Stimulated activated naive CD4-positive, alpha-beta T cell treated with Interleukin-2 at 50 U/mL for 16 hours (primary cell): ENCODE results near the gene MINK1.
"Not testable (repeated sequence)": the region's sequence is repeated elsewhere in the genome, so short reads cannot be mapped to it uniquely, and the experiment has no call there.

Experiments used
- DNase-seq: peaks from one replicate; lab custom pipeline; 2025; lab: John Stamatoyannopoulos, UW

MINK1 gene

GRCh38 chr17:4899341-4900230 lies 66.4 kb downstream of the MINK1 start, which contains the start of gene C17orf107:
Gene C17orf107, plus strand, starts transcription at chr17:4899536. Its CDS starts 227 bp downstream, at chr17:4899763.
- peak; percentile 94 for DNase-seq

- DNase-seq = peak; percentile 40
Observed at GRCh38 chr17:4900231-4901107, 67.3 kb downstream of the MINK1 start.

GRCh38 chr17:4901108-4901647 lies 68.0 kb downstream of the MINK1 start:
- DNase-seq = no peak

DNA sequence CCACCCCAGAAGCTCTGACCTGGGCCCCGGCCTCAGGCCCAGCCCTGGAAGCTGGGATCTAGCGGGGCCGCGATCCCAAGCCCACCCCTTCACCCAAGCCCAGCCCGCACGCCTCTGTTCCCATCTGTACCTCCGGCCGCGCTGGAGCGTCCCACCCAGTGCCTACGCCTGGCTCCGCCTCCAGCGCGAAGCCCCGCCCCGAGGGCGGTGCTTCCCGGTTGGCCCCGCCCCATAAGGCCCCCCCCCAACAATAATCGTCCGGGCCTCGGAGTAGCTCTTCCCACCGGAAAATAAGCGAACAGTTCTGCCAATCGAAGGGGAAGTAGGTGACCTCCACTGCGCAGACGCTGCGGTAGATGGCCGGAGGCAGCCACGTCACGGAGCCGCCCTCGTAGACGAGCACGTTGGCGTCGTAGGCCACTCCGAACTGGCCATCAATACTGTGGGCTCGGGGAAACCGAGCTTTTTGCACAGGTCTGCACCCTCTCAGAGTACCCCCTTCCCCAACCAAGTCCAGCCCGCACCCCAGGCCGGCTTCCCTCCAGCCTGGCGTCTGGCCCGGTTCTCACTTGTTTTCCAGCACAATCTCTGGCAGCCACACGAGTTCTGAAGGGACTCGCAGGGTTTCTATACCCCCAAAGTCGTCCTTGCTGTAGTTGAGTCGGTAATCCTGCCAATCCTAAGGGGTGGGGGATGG lies 68.7 kb downstream of the MINK1 start:
- no peak for DNase-seq

GRCh38 chr17:4902540-4902939 lies 69.4 kb downstream of the MINK1 start:
- no peak for DNase-seq

DNA sequence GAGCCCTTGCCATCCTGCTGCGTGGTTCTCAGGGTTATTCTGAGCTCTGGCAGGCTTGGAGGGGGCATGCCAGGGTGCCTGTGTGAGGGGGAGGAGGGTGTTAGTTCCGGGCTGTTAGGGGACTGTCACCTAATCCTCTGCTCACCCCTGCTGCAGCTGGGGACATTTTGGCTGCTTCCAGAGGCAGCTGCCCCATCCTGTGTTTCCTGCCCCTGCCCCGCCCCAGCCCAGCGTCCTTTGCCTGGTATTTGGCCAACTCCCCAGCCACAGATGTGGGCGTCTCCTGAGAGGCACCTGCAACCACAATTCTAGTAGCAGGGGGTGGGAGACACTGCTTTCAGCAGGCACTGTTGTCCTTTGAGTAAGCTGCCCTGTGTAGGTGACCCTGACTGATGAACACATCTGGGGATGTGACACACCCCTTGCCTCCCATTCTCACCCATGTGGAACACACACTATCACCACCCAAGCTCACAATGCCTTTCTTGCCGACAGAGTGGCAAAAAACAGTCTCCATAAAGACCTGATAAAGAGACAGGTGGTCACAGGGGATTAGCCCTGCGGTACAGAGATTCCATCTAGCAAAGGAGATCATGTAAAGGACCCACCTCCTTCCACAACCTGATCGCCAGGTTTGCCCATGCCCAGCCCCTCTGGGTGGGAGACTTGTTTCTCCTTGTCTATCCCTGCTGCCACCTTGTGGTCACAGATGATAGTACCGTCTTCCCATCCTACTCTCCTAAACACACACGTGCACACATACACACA lies 70.1 kb downstream of the MINK1 start, which contains the start of gene CHRNE:
Gene CHRNE (minus strand): TSS at position 48 of the 768 bp plus-strand sequence. CDS start 35 bp downstream, at position 13.
- DNase-seq = peak; percentile 66

DNA sequence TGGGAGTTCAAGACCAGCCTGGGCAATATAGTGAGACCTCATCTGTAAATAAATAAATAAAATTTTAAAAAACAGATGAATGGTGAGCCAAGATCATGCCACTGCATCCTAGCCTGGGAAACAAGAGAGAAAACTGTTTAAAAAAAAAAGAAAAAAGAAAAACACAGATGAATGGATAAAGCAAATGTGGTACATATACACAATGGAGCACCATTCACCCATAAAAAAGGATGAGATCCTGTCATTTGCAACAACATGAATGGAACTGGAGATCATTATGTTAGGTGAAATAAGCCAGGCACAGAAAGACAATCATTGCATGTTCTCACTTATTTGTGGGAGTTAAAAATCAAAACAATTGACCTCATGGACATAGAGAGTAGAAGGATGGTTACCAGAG lies 73.5 kb downstream of the MINK1 start:
- not testable (repeated sequence) for DNase-seq

DNA sequence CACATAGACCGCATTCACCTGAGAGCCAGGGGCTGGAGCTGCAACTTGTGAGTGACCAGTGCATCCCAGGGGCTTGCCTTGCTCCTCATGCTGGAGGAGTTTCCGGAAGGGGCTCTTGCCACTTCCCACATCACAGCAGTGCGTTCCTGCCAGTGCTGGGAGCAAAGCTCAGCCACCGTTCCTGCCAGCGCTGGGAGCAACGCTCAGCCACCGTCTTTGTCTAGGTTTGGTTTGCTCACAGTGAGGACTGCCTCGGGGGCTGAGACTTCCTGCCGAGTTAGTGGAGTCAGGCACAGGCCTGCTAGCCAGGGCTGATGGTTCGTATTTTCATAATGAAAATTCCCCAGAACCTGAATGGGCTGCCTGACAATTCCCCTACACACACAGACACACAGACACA lies 75.2 kb downstream of the MINK1 start:
- no peak for DNase-seq

GRCh38 chr17:4908711-4909496 lies 75.8 kb downstream of the MINK1 start:
- peak; percentile 59 for DNase-seq

GRCh38 chr17:4913994-4914393 lies 80.9 kb downstream of the MINK1 start:
- DNase-seq = no peak

GRCh38 chr17:4914551-4914950 lies 81.4 kb downstream of the MINK1 start:
- DNase-seq = not testable (repeated sequence)

- no peak for DNase-seq
Observed at GRCh38 chr17:4919511-4920047, 86.4 kb downstream of the MINK1 start.

DNA sequence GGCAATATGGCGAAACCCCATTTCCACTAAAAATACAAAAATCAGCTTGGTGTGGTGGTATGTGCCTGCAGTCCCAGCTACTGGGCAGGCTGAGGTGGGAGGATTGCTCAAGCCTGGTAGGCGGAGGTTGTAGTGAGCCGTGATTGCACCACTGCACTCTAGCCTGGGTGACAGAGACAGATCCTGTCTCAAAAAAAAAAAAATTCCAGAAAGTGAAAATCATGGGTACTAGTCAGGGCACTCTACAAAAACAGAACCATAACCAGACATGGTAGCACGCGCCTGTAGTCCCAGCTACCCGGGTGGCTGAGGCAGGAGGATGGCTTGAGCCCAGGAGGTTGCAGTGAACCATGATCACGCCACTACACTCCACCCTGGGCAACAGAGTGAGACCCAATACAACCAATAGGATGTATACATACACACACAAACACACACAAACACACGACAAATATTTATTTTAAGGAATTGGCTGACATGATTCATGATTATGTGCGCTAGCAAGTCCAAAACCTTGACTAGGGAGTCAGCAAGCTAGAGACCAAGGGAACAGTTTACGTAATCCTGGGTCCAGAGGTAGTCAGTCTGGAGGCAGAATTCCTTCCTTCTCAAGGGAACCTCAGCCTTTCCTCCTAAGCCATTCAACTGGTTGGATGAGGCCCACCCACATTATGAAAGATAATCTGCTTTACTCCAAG lies 87.4 kb downstream of the MINK1 start:
- DNase-seq = no peak

DNA sequence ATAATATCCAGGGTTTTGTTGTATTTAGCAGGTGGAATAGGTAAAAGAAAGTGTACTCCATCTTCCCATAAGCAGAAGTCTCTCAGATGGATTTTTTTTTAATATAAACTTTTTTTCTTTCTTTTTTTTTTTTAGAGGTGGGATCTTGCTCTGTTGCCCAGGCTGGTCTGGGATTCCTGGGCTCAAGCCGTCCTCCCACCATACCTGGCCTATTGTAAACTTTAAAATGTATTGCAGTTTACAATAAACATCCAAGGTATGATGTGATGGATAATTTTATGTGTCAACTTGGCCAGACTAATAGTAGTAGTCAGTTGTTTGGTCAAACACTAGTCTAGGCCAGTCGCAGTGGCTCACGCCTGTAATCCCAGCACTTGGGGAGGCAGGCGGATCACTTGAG lies 88.2 kb downstream of the MINK1 start:
- no peak for DNase-seq

GRCh38 chr17:4926577-4927335 lies 93.6 kb downstream of the MINK1 start:
- not testable (repeated sequence) for DNase-seq

GRCh38 chr17:4928881-4929280 lies 95.7 kb downstream of the MINK1 start:
- no peak for DNase-seq

GRCh38 chr17:4931963-4932362 lies 98.8 kb downstream of the MINK1 start, which contains the start of gene GP1BA:
Gene GP1BA, plus strand, starts transcription at chr17:4932277. Its CDS starts 328 bp downstream, at chr17:4932605.
- DNase-seq = no peak

DNA sequence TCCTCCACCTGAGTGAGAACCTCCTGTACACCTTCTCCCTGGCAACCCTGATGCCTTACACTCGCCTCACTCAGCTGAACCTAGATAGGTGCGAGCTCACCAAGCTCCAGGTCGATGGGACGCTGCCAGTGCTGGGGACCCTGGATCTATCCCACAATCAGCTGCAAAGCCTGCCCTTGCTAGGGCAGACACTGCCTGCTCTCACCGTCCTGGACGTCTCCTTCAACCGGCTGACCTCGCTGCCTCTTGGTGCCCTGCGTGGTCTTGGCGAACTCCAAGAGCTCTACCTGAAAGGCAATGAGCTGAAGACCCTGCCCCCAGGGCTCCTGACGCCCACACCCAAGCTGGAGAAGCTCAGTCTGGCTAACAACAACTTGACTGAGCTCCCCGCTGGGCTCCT lies 99.6 kb downstream of the MINK1 start:
- no peak for DNase-seq
